Measurements from ENCODE around the gene TTF2. TPM values are rescaled to one million over a fixed set of nuclear protein-coding genes. Genes with fewer than 3 reads are reported as not detected.

TTF2 gene
- total RNA-seq, 1 experiment from 2014 or later, result 88.8 TPM

GRCh38 chr1:117147856-117148588 is 87.9 kb downstream of the TTF2 start:
- H3K4me3 Mint-ChIP-seq, result no peak overlapping the region
- H3K27me3 Mint-ChIP-seq (ENCODE audit: low read depth), result no peaks in the 10 kb centered on the region
- H3K27ac Mint-ChIP-seq, result no peak overlapping the region
- CTCF ChIA-PET, result interaction anchor here (0.7 to 2.4 kb wide), 2 partner anchors 24 to 137 kb away, joined by 3 to 7 read pairs; no protein-coding TSS in a partner anchor
- POLR2A ChIA-PET, result no interaction called here
- DNase-seq (ENCODE audit: low spot score) (no peak), ATAC-seq (no peak)
- peaks cover 14% of the 10 kb centered on the region for H3K9me3 Mint-ChIP-seq
- peaks cover 11% of the 10 kb centered on the region for H3K36me3 Mint-ChIP-seq
- peaks cover 17% of the 10 kb centered on the region for H3K4me1 Mint-ChIP-seq
- TF ChIP-seq JUN (CRISPR knock-in tag; IDR thresholded peaks at IDR 0.05), result no peak
- no peak for TF ChIP-seq NFATC4 (CRISPR knock-in tag; IDR thresholded peaks at IDR 0.05)
- no peak for TF ChIP-seq RELA (CRISPR knock-in tag; IDR thresholded peaks at IDR 0.05; ENCODE audit: borderline replicate concordance)
- TF ChIP-seq MYBL2 (CRISPR knock-in tag; IDR thresholded peaks at IDR 0.05), result no peak
- TF ChIP-seq PREB (CRISPR knock-in tag; IDR thresholded peaks at IDR 0.05; ENCODE audit: borderline replicate concordance), result no peak
- no peak for TF ChIP-seq GTF2I (CRISPR knock-in tag; conservative IDR thresholded peaks at IDR 0.05)
- TF ChIP-seq HMGXB4 (CRISPR knock-in tag; IDR thresholded peaks at IDR 0.05), result no peak
- no peak for TF ChIP-seq CDX4 (CRISPR knock-in tag; IDR thresholded peaks at IDR 0.05; ENCODE audit: borderline replicate concordance)
- TF ChIP-seq AR (CRISPR knock-in tag; IDR thresholded peaks at IDR 0.05), result no peak
- no peak for TF ChIP-seq MLX (CRISPR knock-in tag; IDR thresholded peaks at IDR 0.05)
- no peak for TF ChIP-seq ETV6 (CRISPR knock-in tag; IDR thresholded peaks at IDR 0.05)
- TF ChIP-seq ZNF425 (CRISPR knock-in tag; conservative IDR thresholded peaks at IDR 0.05), result no peak
- no peak for TF ChIP-seq AFF4 (CRISPR knock-in tag; IDR thresholded peaks at IDR 0.05; ENCODE audit: borderline replicate concordance)
- no peak for TF ChIP-seq ZMAT4 (CRISPR knock-in tag; IDR thresholded peaks at IDR 0.05)
- no peak for TF ChIP-seq IRF2 (CRISPR knock-in tag; IDR thresholded peaks at IDR 0.05; ENCODE audit: borderline replicate concordance, low read depth)
- TF ChIP-seq ATF6 (CRISPR knock-in tag; IDR thresholded peaks at IDR 0.05), result no peak
- no peak for TF ChIP-seq ELF4 (CRISPR knock-in tag; IDR thresholded peaks at IDR 0.05; ENCODE audit: low read depth)
- TF ChIP-seq ATF2 (CRISPR knock-in tag; IDR thresholded peaks at IDR 0.05; ENCODE audit: borderline replicate concordance, low read depth), result no peak
